GM03348 (cell line): Measurements from ENCODE around the gene REEP1.

Experiments
- DNase-seq: peaks from one replicate; pipeline ENCODE4 v3.0.0; 2012; ENCODE audit warnings: low spot score

The REEP1 gene

GRCh38 chr2:86337244-86337835, at the start of gene REEP1:
Gene REEP1 (minus strand): TSS chr2:86337626. CDS start chr2:86337510, 116 bp downstream.
- peak; percentile 53 for DNase-seq

- peak; percentile 56 for DNase-seq
Observed at GRCh38 chr2:86383844-86384243, 46.4 kb upstream of the REEP1 start.

- DNase-seq = no peak
Observed at GRCh38 chr2:86382698-86383097, 45.3 kb upstream of the REEP1 start.

- DNase-seq = no peak
Observed at GRCh38 chr2:86382108-86382507, 44.7 kb upstream of the REEP1 start.

GRCh38 chr2:86378469-86378868, 41.0 kb upstream of the REEP1 start:
- no peak for DNase-seq

GRCh38 chr2:86375623-86376022, 38.2 kb upstream of the REEP1 start:
- no peak for DNase-seq

- DNase-seq = peak; percentile 64
Observed at GRCh38 chr2:86372641-86373502, 35.4 kb upstream of the REEP1 start.

- no peak for DNase-seq
Observed at GRCh38 chr2:86372133-86372532, 34.7 kb upstream of the REEP1 start.

GRCh38 chr2:86371527-86371926, 34.1 kb upstream of the REEP1 start:
- DNase-seq = no peak

- no peak for DNase-seq
Observed at GRCh38 chr2:86370579-86370978, 33.2 kb upstream of the REEP1 start.

GRCh38 chr2:86368161-86368824, 30.9 kb upstream of the REEP1 start:
- DNase-seq = peak; percentile 77

GRCh38 chr2:86367499-86367777, 30.0 kb upstream of the REEP1 start:
- no peak for DNase-seq

- no peak for DNase-seq
Observed at GRCh38 chr2:86366651-86367498, 29.4 kb upstream of the REEP1 start.

GRCh38 chr2:86364894-86365293, 27.5 kb upstream of the REEP1 start:
- no peak for DNase-seq

- DNase-seq = no peak
Observed at GRCh38 chr2:86360776-86361175, 23.4 kb upstream of the REEP1 start.

GRCh38 chr2:86358957-86359356, 21.5 kb upstream of the REEP1 start:
- no peak for DNase-seq

- DNase-seq = no peak
Observed at GRCh38 chr2:86357392-86357963, 20.1 kb upstream of the REEP1 start.

GRCh38 chr2:86352727-86353221, 15.3 kb upstream of the REEP1 start:
- no peak for DNase-seq

GRCh38 chr2:86352137-86352726, 14.8 kb upstream of the REEP1 start:
- no peak for DNase-seq

GRCh38 chr2:86350751-86351150, 13.3 kb upstream of the REEP1 start:
- DNase-seq = no peak

GRCh38 chr2:86347401-86347800, 10.0 kb upstream of the REEP1 start:
- DNase-seq = no peak
